ENCODE data around the gene MED13L.

The MED13L gene

DNA sequence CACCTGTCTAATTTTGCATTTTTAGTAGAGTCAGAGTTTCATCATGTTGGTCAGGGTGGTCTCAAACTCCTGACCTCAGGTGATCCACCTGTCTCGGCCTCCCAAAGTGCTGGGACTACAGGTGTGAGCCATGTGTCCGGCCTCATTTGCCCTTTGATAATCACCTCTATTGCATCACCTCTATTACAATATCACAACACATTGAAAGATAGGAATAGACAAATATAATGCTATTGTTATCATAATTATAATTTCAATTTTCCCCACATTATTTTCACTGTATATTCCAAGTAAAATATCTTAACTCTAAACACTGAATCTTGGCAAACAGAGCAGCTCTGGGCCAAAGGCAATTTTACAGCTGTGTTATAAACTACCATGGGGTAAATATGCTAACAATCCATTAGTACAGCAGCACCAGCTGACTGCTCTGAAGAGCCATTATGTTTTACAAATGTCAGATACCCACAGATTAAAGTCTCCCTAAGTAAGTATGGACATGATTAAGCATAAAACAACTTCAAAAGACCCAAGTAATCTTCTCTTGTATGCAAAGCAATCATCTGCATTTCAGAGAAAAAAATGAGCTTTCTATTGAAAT is 173.2 kb downstream of the MED13L start:
- no peak for FAIRE-seq

DNA sequence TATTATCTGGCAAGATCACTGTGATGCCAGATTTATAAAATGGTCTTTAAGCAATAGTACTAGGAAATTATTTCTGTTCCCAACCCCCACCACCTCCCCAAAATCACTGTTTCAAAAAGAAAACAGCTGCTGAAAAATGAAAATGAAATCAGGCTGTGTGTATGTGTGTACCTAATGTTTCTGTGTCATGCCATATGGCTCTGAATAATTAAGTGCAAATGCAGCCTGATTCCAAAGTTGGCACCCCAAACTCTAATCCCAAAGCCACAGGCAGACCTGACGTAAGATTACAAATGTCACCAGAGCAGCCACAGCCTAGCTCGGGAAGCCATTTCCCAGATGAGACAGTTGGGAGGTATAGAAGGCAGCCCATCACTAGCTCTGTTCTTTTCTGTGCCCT is 175.5 kb downstream of the MED13L start:
- no peak for FAIRE-seq
- DNase-seq (ENCODE audit: insufficient read length, low spot score) = no peak

More for the DNA sequence above, 173.2 kb downstream of the MED13L start:
- no peak for DNase-seq (ENCODE audit: insufficient read length, low spot score)

DNA sequence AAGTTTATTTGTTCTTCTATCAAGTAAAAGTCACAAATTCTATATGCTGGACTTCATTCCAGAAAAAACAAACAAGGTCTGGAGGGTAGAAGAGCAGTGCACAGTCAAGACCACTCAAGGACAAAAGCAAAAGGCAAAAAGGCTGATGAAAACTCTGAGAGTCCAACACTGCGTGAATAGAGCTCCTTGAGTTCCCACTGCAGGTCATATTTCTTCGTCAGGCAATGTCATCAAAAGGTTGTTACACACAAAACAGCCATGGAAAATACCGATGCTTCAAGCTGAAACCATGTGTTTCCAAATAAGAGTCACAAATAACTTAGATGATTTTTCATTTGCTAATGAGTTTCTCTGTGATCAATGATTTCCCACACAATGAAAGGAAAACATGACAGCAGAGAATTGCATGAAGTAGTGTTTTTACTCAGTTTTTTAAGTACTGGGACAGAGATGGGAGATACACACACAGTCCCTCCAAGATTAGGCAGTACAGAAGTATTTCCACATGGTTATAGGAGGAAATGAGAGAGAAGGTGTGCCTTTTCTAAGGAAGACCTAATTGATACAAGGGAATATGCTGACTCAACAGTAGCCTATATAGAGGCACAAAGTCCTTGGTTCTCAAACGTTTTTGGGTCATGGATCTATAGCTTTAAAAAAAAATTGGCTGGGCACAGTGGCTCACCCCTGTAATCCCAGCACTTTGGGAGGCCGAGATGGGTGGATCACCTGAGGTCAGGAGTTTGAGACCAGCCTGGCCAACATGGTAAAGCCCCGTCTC is 177.7 kb downstream of the MED13L start:
- DNase-seq (ENCODE audit: insufficient read length, low spot score) (no peak), FAIRE-seq (no peak)

DNA sequence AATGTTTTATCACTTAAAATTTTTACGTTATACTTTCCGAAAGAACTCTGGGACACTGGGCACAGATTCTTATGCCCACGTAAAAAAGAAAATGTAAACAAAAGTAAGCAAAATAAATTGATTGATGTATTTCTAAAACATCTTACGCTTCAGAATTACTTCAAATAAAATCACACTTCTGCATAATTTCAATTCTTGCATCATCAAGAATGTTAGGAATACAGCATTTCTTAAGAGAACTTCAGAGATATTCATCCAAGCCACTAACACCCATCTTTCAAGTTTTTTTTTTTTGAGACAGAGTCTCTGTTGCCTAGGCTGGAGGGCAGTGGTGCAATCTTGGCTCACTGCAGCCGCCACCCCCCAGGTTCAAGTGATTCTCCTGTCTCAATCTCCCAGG is 180.6 kb downstream of the MED13L start:
- FAIRE-seq = no peak
- no peak for DNase-seq (ENCODE audit: insufficient read length, low spot score)

DNA sequence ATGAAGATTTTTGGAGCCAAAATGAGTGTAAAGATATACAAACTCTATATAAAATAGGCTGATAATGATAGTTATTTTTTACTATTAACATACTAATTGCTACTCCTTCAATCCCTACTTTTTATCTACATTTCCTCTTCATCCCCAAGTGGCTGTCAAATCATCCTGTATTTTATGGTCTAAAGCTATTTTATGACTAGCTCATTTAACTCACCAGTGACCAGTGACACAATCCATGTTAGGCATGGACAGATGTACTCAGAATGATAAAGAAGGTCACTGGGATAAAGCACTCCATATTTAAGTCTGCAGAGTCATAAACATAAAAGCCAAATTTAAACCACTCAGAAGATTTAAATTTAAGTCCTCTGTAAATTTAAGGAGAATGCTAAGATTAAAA is 183.0 kb downstream of the MED13L start:
- FAIRE-seq (no peak), DNase-seq (ENCODE audit: insufficient read length, low spot score) (no peak)

DNA sequence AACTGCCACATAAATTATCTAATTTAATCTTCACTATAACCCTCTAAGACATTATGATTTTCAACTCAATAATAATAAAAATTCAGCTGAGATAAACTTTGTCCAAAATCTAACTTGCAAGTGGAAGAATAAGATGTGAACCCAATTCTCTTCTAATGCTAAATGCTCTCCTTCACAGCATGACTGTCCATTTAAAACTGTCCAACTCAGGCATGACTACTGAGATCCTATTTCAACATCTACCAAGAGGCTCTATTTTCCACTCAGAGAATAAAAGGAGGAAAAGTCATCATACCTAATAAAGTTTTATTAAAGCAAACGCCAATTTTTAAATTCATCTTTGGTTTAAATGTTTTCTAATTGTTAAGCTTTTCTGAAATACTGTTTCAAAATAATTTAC is 183.6 kb downstream of the MED13L start:
- DNase-seq (ENCODE audit: insufficient read length, low spot score) (no peak), FAIRE-seq (no peak)

DNA sequence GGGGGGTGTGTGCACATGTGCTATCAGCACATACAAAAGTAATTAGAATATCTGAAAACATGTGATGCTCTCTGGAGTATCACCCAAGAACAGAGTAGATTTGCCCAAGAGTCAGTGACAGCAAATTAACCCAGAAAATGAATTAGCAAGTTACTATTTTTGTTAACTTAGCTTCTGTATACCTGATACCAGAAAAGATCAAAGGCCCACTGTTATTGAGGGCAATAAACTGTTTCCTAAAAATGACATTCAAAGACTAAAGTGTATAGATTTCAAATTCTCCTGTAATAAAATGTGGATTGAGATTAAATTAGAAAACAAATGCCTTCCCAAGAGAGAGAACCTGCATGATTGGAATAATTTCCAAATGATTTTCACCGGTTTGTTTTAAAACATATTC is 184.7 kb downstream of the MED13L start:
- DNase-seq (ENCODE audit: insufficient read length, low spot score) (no peak), FAIRE-seq (no peak)

DNA sequence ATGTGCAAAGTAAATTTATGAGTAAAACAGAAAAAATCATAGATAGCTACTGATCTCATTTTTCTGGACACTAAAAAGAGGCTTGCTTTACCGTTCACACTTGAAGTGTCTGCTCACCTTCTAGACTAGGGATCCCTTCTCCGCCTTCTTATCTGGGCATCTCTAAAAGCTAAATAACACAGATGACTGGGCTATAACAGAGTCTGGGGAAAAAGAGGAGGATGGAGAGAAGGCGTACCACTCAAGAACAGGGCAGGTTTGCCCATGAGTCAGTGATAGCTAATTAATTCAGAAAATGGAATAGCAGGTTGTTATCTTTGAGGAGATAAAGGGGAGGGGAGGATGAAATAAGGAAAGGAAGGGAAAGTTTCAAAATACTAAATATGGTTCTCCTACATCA is 185.3 kb downstream of the MED13L start:
- DNase-seq (ENCODE audit: insufficient read length, low spot score) (no peak), FAIRE-seq (no peak)

DNA sequence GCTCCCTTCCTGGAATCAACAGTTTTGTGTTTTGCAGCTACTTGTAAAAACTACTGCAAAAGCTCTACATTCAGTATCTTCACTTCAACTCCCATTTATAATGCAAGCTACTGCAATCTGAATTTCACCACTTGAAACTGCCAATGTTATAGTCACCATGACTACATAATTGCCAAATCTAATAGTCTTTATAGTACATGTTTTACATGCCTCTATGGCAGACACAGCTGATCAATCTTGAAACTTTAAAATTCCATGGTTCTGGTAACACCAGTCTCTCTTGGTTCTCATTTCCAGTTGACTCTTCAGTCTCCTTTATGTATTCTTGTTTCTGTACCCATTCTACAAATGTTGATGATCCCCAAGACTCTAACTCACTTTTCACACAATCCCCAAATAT is 185.9 kb downstream of the MED13L start:
- no peak for FAIRE-seq
- no peak for DNase-seq (ENCODE audit: insufficient read length, low spot score)

DNA sequence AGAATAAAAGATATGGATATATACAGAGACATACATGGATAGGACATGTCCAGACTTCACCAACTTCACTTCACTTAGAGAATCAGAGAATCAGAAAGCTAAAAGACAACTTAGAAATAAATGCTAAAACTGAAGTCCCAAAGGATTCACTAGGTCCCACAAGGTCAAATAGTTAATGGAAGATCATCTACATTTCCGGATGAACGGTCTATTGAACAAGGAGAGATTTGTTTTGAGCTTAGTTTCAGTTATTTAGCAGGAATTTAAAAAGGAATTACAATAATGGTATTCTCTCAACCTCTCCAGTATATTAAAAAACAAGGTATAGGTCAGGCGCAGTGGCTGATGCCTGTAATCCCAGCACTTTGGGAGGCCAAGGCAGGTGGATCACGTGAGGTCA is 187.0 kb downstream of the MED13L start:
- DNase-seq (ENCODE audit: insufficient read length, low spot score) = no peak
- no peak for FAIRE-seq

DNA sequence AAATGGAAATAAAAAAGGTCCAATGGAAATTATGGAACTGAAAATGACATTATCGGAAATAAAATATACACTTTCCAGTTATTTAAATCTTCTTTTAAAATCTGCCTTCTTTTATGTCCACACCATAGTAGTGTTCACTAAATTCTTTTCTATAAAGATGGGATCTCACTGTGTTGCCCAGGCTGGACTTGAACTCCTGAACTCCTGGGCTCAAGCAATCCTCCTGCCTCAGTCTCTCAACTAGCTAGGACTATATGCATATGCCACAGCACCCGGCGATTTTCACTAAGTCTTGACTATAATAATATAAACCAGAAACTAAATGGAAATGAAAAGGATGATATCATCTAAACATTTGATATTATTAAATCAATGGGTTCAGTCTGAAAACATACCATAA is 188.4 kb downstream of the MED13L start:
- FAIRE-seq (no peak), DNase-seq (ENCODE audit: insufficient read length, low spot score) (no peak)

DNA sequence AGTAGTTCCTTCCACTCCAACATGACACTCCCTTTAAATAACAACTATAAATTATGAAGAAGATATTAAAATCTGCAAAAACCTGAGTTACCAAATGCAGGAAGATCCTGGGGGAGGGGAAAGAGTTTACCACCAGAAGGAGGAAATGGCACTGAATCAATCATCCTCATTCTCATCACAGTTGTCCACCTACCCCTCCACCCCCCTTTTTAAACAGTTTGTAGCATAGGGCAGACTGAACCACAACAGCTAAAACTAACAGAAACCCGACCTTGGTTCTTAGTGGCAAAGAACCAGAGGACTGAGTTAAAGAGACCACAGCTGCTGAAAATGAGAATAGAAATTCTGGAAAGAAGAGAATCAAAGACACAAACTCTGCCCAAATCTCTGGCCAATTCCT is 189.5 kb downstream of the MED13L start:
- DNase-seq (ENCODE audit: insufficient read length, low spot score) = no peak
- FAIRE-seq = no peak

DNA sequence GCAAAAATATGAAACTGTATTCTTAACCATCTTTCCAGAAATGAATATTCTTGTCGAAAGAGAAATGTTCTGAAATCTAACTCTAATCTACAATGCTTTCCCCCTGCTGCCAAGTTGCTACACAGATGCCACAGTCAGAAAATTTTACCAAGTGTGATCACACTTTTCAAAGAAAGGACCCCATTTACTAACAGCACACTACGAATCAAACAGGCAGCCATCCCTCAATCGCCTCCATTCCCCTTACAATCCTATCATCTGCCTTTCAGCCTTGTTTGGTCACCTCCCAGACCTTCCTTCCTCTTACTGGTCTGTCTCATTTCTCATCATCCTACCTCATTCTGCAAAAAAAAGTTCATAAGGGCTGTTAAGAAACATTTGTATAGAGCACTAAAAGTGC is 190.1 kb downstream of the MED13L start:
- peak; percentile 48 for FAIRE-seq
- DNase-seq (ENCODE audit: insufficient read length, low spot score) = no peak

DNA sequence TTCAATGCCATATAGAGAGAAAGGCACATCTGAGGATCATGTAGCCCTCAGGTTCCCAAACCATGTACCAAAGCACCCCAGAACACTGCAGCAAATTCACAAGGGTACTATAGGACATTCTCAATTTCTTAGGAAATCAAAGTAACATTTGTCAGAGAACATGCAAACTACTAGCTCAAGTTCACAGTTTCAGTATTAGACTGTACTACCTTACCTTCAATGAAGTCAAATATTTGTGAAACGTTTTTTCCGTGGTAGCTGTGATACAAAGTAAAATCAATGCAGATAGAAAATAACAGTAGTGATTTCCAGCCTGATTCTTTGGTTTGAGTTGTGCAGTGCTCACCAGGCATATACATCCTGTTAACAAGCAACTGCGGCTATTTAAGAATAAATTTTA is 197.1 kb downstream of the MED13L start:
- FAIRE-seq (no peak), DNase-seq (ENCODE audit: insufficient read length, low spot score) (no peak)

DNA sequence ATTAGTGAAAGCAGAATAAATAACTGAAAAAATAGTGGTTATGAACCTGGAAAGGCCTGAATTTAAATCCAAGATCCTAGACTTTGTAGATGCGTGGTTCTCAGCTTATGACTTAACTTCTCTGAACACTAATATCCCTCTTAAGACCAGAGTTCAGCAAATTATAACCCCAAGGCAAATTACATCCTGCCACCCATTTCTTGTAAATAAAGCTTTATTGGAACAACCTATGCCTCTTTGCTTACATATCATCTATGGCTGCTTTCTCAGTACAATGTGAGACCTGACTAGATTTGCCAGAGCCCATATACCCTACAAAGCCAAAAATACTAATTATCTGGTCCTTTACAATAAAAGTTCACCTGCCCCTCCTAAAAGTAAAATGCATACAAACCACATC is 199.1 kb downstream of the MED13L start:
- FAIRE-seq (no peak), DNase-seq (ENCODE audit: insufficient read length, low spot score) (no peak)

DNA sequence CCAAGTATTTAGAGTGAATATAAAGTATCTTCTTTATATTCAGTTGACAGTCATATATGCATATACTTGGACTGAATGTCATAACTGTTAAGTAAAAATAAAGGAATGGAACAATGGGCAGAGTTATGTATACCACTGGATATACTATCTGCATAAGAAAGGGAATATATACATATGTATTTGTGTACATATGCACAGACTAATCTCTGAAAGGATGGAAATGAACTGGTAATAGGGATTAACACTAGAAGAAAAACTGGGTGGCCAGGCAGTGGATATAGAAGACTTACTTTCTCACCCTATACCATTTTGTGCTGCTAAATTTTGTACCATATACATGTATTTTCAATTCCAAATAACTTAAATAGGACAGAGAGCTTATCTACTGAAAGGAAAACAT is 200.1 kb downstream of the MED13L start:
- DNase-seq (ENCODE audit: insufficient read length, low spot score) (no peak), FAIRE-seq (no peak)

DNA sequence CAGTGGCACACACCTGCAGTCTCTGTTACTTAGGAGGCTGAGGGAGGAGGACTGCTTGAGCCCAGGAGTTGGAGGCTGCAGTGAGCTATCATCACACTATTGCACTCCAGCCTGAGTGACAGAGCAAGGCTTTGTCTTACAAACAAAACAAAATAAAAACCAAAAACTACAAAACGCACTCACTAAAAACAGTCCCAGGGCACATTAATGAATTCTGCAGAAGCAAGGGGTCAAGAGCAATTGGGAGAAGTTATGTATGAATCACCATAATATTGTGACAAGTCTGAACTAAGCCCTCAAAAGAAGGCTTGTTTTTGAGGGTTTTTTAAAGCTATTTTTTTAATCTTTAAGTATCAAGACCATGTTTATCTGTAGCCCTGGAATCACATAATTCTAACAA is 201.1 kb downstream of the MED13L start:
- no peak for FAIRE-seq
- DNase-seq (ENCODE audit: insufficient read length, low spot score) = no peak

DNA sequence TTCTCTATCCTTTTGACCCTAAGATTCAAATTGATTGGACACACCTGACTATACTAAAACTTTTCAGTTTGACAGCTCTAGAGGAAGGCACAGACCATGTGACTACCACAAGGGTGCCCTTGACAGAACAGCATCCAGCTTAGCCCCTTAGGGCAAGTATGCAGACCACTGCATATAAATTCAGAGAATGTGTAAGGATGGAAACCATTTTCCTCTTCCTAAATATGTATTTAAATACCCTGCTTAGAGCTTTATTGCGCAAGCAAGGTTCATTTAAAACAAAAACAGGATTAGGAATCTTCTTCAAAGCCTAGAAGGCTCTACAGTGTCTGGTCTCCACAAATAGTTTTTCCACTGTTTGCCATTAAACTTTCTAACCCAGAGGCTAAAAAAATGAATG is 202.8 kb downstream of the MED13L start:
- no peak for FAIRE-seq
- no peak for DNase-seq (ENCODE audit: insufficient read length, low spot score)

DNA sequence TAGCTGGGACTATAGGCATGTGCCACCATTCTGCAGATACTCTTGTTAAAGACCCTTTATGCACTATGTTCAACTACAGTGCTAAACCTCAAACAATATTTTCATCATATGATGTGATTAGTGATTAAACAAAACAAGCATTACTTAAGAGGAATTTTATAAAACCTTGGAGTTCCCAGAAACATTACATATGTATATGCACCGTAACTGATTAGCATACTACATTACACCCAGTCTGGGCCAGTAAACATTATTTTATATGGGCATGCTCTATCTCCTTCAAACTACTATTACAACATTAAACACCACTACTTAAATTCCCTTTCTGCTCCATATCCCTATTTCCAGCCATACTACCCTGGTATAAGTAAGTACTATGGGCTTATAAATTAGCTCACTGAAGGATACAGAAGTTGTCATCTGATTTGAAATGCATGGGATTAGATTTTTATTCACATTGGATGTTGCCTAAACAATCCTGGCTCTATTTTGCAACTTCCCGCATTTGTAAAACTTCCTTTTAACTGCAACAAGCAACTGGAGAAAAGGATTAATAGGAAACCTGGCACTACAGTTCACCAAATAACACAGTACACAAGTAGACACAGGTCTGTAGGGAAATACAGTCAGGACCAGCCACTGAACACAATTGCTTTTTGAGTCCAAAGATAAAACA is 205.8 kb downstream of the MED13L start:
- no peak for FAIRE-seq
- no peak for DNase-seq (ENCODE audit: insufficient read length, low spot score)

DNA sequence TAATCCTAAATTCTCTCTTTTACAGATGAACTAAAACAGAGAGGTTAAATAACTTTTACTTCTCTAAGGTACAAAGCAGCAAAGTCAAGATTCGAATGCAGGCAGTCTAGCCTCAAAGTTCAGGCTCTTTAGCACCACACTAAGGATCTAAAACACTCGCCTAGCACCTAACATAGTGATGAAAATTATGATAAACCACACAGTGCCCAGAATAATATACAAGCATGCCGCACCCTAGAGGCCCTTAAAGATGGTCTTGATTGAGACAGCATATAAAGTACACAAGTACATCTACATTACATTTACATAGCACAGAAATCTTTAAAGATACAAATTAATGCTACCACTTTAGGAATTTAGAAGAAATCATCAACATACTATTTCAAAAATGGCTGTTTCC is 207.0 kb downstream of the MED13L start:
- no peak for FAIRE-seq
- DNase-seq (ENCODE audit: insufficient read length, low spot score) = no peak

DNA sequence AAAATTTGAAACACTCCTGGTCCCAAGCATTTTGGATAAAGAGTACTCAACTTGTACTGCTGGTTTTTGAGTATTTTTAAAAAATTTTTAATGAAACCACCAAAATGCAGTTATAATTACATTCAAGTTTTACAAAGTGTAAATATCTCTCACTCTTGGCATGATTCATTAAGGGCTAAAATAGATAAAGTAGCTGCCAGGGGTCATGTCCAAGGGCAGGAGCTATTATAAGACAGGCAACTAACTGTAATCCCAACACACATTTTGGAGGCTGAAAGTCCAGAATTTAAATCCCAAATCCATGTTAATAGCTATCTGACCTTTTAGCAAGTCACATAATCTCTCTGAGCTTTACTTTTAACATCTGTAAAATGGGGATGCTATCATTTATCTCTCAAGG is 207.6 kb downstream of the MED13L start:
- FAIRE-seq (no peak), DNase-seq (ENCODE audit: insufficient read length, low spot score) (no peak)

DNA sequence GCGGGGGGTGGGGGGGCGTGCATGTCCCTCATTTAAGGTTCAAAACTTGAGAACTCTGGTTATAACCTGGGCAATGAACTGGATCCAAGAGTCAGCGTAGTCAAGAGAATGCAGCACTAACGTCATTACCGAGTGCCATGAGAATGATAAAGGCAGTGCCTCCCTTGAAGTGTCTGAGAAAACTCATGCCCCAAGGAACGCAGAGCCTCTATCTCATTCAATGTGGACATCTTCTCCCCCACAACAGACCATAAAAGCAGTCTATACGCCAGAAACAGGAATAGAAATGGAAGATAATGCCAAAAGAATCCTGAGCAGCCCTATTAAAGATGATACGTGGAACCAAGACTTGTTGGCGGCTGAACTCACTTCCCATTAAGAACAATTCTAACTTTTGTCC is 208.6 kb downstream of the MED13L start:
- DNase-seq (ENCODE audit: insufficient read length, low spot score) (no peak), FAIRE-seq (no peak)

Measured in GM19239 (cell line).